HG03196 (cell line): ENCODE results near the gene TTC28.
"Not testable (repeated sequence)": the region's sequence is repeated elsewhere in the genome, so short reads cannot be mapped to it uniquely, and the experiment has no call there.

Experiments used
- ATAC-seq: cut with Tn5 transposase; IDR thresholded peaks from one replicate; pipeline ENCODE4 v1.9.1; 2021; ENCODE audit not compliant: unreplicated experiment

Gene TTC28

DNA sequence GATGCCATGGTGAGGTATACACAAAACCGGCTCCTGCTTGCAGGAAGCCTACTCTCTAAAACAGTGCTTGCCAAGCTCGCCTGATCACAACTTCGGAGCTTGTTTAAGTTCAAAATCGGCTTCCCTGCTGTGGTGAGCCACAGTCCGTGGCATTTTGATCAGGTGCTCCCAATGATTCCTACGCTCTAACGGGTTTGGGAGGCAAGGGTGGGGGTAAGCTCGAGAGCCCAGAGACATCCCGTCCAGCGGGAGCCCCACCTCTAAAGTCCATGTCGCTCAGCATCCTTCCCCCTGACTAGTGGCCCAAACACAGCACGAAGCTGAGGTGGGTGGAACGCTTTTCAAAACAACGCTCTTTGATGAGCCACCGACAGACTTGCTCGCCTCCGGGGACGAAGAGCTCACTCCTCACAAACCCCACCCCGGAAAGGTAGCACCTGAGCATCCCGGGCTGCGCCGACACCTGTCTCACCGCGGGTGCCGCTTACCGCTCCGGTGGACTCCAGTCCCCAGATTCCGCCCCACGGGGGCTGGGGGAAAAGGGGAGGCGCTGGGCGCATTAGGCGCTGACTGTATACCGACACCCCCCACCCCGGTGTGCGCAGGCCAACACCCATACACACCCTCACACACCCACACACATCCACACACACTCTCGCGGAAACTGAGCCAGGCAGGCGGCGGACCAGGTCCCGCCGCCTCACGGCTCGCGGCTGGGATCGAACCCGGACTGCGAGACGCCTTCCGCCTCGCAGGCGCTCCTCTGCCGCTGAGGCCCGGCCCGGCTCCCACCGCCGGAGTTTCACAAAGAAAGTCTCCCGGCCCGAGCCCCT, 646 bp downstream of the TTC28 start:
- ATAC-seq: not testable (repeated sequence)

DNA sequence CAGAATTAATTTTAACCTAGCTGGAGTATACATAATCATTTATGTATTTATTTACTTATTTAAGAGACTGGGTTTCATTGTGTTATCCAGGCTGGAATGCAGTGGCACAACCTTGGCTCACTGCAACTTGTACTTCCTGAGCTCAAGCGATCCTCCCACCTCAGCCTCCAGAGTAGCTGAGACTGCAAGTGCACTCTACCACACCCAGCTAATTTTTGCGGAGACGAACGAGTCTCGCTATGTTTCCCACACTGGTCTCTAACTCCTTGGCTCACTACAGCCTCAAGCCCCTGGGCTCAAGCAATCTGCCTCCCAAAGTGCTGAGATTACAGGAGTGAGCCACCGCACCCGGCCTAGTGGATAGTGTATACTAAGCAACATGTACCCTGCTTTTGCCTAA, 1.5 kb downstream of the TTC28 start:
- ATAC-seq: not testable (repeated sequence)

DNA sequence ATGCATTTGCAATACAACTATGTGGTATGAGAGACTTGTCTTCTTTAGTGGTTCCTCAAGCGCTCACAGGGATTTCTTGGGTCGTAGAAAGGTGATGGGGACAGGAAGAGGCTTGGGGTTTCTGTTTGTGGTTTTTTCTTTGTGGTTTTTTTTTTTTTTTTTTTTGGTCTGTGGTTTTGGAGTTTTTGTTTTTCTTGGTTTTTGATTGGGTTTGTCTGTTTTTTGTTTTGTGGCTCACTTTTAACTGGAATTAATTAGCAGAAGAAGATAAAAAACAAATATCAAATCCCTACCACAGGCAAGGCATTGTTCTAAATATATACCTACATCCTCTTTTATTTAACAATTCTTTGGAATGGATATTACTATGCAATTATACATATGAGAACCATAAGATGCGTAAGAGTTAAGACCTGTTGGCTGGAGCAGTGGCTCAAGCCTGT, 5.5 kb downstream of the TTC28 start:
- no peak for ATAC-seq

DNA sequence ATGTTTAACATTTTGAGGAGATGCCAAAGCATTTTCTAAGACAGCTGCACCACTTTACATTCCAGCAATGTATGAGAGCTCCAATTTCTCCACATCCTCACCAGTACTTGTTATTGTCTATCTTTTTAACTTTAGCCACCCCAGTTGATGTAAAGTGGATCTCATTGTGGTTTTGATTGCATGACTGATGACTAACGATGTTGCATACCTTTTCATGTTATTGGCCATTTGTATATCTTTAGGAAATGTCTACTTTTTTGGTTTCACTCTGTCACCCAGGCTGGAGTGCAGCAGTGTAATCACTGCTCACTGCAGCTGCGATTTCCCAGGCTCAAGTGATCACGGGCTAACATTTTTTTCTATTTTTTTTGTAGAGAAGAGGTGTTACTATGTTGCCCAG, 8.9 kb downstream of the TTC28 start:
- no peak for ATAC-seq

DNA sequence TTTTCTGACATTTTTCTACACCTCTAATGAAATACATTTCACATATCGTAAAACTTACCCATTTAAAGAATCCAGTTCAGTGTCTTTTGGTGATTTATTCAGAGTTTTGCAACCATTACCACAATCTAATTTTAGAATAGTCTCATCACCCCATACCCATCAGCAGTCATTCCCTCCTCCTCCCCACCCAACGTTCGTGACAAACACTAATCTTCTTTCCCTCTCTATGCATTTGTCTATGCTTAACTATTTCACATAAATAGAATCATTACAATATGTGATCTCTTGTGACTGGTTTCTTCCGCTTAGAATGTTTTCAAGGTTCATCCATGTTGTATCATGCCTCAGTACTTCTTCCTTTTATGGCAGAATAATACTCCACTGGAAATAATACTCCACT, 9.5 kb downstream of the TTC28 start:
- ATAC-seq: no peak

DNA sequence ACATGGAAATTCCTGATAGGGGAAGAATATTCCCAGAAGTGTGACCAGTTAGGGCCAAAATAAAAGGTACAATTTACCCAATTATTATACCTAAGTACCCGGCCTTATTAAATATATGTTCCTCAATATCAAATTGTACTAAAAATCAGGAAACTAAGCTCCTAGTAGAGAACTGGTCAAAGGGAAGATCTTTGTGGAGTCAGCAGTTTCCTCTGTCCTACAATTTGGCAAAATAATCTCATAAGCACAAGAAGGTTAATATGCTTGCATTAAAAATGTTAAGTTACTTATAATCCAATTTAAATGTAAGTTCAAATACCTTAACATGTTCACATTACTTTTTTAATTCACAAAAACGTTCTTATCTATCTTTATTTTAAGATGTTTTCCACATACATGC, 10.3 kb downstream of the TTC28 start:
- ATAC-seq: no peak

DNA sequence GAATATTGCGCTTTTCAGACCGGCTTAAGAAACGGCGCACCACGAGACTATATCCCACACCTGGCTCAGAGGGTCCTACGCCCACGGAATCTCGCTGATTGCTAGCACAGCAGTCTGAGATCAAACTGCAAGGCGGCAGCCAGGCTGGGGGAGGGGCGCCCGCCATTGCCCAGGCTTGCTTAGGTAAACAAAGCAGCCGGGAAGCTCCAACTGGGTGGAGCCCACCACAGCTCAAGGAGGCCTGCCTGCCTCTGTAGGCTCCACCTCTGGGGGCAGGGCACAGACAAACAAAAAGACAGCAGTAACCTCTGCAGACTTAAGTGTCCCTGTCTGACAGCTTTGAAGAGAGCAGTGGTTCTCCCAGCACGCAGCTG, 16.1 kb downstream of the TTC28 start:
- ATAC-seq: not testable (repeated sequence)

DNA sequence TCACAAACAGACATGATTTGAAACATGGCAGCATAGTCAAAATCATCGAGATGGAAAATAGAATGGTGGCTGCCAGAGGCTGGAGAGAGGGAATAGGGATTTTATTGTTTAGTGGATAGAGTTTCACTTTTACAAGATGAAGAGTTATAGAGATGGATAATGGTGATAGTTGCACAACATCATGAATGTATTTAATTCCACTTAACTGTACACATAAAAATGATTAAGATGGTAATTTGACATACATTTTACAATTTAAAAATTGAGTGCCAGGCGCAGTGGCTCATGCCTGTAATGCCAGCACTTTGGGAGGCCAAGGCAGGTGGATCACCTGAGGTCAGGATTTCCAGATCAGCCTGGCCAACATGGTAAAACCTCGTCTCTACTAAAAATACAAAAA, 21.2 kb downstream of the TTC28 start:
- no peak for ATAC-seq

DNA sequence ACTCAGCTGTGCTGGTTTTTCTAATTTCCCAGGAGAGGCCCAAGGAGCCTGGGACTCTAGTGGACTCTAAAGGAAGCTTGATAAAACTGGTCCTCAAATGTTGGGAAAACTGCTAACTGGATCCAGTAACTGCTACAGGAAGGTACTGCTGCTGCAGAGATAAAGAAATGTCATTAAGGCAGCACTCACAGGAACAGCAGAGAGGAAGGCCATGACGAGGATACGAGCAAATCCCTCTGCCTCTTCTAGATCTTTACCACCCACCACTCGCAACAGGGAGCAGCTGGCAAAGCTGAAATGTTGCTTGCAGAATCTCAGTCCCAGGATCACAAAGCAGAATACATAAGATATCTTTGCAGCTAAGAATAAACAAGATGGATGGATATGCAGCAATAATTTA, 23.5 kb downstream of the TTC28 start:
- ATAC-seq: no peak

DNA sequence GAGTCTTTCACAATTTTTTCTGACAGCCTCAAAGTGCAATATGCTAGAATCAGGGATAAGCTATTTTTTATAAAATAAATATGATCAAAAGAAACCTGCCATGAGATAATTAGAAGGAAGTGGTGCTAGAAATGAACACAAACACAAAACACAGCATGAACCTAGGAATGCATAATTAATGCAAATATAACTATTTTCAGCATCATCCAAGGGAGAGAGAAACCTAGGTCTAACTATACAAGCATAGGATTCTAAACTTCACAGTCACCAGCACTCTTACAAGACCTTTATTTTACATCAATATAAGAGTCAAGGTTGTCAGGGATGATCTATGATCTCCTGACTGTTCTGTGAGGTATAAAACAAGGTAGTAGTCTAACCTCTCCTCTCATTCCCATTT, 29.2 kb downstream of the TTC28 start:
- no peak for ATAC-seq

DNA sequence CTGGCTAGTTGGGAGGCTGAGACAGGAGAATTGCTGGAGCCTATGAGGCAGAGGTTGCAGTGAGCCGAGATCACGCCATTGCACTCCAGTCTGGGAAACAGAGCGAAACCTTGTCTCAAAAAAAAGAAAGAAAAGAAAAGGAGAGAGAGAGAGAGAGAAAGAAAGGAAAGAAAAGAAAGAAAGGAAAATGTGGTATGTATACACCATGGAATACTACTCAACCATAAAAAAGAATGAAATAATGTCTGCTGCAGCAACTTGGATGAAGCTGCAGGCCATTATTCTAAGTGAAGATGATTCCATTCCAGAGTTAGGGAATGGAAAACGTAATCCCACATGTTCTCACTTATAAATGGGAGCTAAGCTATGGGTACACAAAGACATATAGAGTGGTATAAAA, 30.8 kb downstream of the TTC28 start:
- no peak for ATAC-seq

DNA sequence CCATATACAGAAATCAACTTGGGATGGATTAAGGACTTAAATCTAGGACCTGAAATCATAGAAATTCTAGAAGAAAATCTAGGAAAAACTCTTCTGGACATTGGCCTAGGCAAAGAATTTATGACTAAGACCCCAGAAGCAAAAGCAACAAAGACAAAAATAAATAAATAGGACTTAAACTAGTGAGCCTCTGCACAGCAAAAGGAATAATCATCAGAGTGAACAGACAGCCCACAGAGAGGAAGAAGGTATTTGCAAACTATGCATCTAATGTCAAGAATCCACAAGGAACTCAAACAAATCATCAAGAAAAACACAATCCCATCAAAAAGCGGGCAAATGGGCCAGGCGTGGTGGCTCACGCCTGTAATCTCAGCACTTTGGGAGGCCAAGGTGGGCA, 32.4 kb downstream of the TTC28 start:
- ATAC-seq: no peak

DNA sequence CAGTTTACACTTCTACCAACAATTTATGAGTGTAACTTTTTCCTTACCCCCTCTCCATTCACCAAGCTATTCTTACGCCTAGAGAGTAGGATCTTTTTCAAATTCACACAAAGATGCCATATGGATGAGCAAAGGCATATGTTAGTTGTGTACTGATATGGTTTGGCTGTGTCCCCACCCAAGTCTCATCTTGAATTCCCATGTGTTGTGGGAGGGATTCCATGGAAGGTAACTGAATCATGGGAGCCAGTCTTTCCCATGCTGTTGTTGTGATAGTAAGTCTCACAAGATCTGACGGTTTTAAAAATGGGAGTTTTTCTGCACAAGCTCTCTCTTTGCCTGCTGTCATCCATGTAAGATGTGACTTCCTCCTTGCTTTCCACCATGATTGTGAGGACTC, 40.3 kb downstream of the TTC28 start:
- no peak for ATAC-seq

DNA sequence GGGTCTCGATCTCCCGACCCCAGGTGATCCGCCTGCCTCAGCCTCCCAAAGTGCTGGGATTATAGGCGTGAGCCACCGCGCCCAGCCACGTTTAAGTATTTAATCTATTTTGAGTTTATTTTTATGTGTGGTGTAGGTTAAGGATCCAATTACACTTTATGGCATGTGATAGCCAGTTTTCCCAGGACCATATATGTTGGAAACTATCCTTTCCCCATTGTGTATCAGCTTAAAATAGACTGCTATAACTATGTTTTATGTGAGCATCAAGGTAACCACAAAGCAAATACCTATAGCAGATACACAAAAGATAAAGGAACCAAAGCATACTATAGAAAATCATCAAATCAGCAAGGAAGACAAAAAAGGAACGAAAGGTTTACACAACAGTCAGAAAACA, 42.4 kb downstream of the TTC28 start:
- no peak for ATAC-seq

DNA sequence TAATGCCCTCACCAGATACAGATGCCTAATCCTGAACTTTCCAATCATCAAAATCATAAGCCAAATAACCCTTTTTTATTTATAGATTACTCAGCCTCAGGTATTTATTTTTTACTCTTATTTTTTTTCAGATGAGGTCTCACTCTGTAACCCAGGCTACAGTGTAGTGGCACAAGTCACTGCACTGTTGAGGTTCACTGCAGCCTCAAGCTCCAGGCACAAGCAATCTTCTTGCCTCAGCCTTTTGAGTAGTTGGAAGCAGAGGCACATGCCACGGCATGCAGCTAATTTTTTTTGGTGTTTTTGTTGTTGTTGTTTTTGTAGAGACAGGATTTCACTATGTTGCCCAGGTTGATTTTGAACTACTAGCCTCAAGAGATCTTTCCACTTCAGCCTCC, 49.5 kb downstream of the TTC28 start:
- no peak for ATAC-seq

DNA sequence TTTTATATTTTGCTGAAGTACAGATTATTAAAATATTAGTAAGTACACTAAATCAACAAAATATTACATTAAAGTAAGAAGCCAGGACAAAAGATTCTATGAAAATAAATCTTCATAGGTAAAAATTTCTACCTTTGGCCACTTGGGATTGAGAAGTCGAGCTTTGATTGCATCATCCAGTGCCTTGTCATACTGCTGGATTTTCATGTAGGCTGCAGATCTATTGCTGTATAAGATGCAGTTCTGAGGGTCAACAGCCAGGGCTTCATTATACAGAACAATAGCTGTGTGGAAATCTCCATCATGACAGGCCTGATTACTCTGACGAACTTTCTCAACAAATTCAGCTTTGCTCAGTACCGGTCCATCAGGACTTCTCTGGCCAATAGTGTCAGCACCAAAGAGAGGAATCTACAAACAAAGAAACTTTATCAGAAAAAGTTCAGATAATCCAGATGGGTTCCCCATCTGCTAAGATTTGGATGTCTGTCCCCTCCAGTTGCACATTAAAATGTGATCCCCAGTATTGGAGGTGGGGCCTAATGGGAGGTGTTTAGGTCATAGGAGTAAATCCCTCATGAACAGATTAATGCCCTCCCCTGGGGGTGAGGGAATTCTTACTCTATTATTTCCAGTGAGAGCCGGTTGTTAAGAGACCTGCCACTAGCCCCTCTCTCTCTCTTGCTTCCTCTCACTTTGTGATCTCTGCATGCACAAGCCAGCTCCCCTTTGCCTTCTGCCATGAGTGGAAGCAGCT, 50.0 kb downstream of the TTC28 start:
- no peak for ATAC-seq

DNA sequence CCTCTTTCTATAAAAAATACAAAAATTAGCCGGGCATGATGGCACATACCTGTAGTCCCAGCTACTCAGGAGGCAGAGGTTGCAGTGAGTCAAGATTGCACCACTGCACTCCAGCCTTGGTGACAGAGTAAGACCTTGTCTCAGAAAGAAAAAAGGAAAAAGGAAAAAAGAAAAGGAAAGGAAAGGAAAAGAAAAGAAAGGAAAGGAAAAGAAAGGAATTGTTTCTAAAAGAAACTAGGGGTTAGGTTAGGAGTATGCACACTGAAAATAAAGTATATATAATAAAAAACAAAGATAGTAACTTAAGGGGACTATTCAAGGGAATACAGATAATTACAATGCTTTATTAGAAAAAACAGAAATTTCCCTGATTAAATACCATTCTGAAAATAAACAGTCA, 50.9 kb downstream of the TTC28 start:
- ATAC-seq: no peak

DNA sequence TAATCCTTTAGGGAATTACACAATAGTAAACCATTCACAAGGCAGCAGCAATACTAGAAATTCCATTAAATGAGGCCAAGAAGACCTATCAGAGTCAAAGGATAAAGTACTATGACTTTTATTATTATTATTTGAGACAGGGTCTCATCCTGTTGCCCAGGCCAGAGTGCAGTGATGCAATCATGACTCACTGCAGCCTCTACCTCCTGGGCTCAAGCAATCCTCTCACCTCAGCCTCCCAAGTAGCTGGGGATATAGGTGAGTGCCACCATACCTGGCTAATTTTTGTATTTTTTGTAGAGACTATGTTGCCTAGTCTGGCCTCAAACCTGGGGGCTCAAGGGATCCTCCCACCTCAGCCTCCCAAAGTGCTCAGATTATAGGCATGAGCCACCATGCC, 51.8 kb downstream of the TTC28 start:
- ATAC-seq: no peak

DNA sequence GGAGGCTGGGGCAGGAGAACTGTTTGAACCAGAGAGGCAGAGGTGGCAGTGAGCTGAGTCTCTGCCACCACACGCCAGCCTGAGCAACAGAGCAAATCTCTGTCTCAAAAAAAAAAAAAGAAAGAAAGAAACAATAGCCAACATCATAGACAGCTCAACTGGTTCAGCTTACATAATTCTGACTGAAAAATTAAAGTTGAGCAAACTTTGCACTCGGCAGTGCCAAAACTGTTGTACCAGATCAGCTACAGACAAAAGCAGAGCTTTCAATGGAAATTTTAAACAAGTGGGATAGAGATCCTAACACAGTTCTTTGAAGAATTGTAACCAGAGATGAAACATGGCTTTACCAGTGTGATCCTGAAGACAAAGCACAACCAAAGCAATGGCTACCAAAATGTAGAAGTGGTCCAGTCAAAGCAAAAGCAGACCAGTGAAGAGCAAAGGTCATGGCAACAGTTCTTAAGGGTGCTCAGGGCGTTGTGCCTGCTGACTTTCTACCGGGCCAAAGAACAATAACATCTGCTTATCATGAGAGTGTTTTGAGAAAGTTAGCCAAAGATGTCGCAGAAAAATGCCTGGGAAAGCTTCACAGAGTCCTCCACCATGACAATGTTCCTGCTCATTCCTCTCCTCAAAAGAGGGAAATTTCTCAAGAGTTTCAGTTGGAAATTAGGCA, 59.3 kb downstream of the TTC28 start:
- no peak for ATAC-seq

DNA sequence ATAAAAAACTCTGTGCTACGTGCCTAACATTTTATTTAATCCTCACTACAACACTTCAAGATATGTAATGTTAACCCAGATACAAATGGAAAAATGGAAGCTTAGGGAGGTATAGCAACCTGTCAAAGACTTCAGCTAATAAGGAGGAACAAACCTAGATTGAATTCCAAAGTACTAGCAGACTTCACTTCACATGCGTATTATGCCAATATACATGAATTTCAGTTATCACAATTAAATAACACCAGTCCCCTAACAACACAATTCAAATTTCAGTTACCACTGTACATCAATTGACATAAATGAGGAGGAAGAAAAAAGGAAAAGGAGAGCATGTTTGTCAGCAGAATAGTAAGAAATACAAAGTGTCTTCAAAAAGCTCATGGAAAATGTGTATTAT, 60.4 kb downstream of the TTC28 start:
- no peak for ATAC-seq

DNA sequence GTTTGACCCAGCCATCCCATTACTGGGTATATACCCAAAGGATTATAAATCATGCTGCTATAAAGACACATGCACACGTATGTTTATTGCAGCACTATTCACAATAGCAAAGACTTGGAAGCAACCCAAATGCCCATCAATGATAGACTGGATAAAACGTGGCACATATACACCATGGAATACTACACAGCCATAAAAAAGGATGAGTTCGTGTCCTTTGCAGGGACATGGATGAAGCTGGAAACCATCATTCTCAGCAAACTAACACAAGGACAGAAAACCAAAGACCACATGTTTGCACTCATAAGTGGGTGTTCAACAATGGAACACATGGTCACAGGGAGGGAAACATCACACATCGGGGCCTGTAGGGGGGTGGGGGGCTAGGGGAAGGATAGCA, 64.2 kb downstream of the TTC28 start:
- not testable (repeated sequence) for ATAC-seq

DNA sequence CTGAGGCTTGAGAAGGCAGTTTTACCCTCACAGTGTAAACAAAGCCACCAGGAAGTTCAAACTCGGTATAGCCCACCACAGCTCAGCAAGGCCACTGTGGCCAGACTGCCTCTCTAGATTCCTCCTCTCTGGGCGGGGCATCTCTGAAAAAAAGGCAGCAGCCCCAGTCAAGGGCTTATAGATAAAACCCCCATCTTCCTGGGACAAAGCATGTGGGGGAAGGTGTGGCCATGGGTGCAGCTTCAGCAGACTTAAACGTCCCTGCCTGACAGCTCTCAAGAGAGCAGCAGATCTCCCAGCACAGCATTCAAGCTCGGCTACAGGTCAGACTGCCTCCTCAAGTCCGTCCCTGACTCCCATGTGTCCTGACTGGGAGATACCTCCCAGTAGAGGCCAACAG, 69.7 kb downstream of the TTC28 start:
- ATAC-seq: no peak
